ENCODE results near the gene DYNC2LI1. TPM values are rescaled to one million over a fixed set of nuclear protein-coding genes. Genes with fewer than 3 reads are reported as not detected.

Gene DYNC2LI1
- total RNA-seq, 1 experiment from 2014 or later: 14.8 TPM

- no peaks in the 10 kb centered on the region for H3K27me3 ChIP-seq
- H3K4me1 ChIP-seq: peaks cover 10% of the 10 kb centered on the region
- no peak for DNase-seq
- H3K36me3 ChIP-seq: no peaks in the 10 kb centered on the region
- no peak overlapping the region for H3K4me3 ChIP-seq
- H3K27ac ChIP-seq: no peak overlapping the region
- no peaks in the 10 kb centered on the region for H3K9me3 ChIP-seq (replicated peaks)
Measured at GRCh38 chr2:43839776-43840564, 66.1 kb downstream of the DYNC2LI1 start.

- no peaks in the 10 kb centered on the region for H3K9me3 ChIP-seq (replicated peaks)
- H3K27me3 ChIP-seq: no peaks in the 10 kb centered on the region
- H3K36me3 ChIP-seq: no peaks in the 10 kb centered on the region
- no peak overlapping the region for H3K4me3 ChIP-seq
- no peak overlapping the region for H3K27ac ChIP-seq
- no peak for DNase-seq
- H3K4me1 ChIP-seq: peaks cover 10% of the 10 kb centered on the region
Measured at GRCh38 chr2:43840965-43841364, 67.1 kb downstream of the DYNC2LI1 start.

GRCh38 chr2:43841949-43842865, 68.4 kb downstream of the DYNC2LI1 start:
- no peaks in the 10 kb centered on the region for H3K9me3 ChIP-seq (replicated peaks)
- DNase-seq: no peak

GRCh38 chr2:43842866-43843226, 69.0 kb downstream of the DYNC2LI1 start:
- no peaks in the 10 kb centered on the region for H3K27me3 ChIP-seq

More at GRCh38 chr2:43841949-43842865, 68.4 kb downstream of the DYNC2LI1 start:
- Histone ChIP-seq H3K27me3 (no peaks in the 10 kb centered on the region), H3K27ac (no peak overlapping the region), H3K36me3 (no peaks in the 10 kb centered on the region), H3K4me3 (no peak overlapping the region), H3K4me1 (peaks cover 10% of the 10 kb centered on the region)

GRCh38 chr2:43845181-43845580, 71.3 kb downstream of the DYNC2LI1 start:
- Histone ChIP-seq H3K36me3 (no peaks in the 10 kb centered on the region), H3K9me3 (replicated peaks) (no peaks in the 10 kb centered on the region), H3K4me3 (no peak overlapping the region), H3K27ac (no peak overlapping the region), H3K27me3 (no peaks in the 10 kb centered on the region), H3K4me1 (peaks cover 12% of the 10 kb centered on the region)
- no peak for DNase-seq

More at GRCh38 chr2:43842866-43843226, 69.0 kb downstream of the DYNC2LI1 start:
- no peaks in the 10 kb centered on the region for H3K9me3 ChIP-seq (replicated peaks)
- DNase-seq: no peak
- no peak overlapping the region for H3K27ac ChIP-seq
- H3K4me3 ChIP-seq: no peak overlapping the region
- no peaks in the 10 kb centered on the region for H3K36me3 ChIP-seq
- H3K4me1 ChIP-seq: peaks cover 10% of the 10 kb centered on the region

GRCh38 chr2:43846140-43846793, 72.4 kb downstream of the DYNC2LI1 start:
- H3K27ac ChIP-seq: no peak overlapping the region
- H3K4me3 ChIP-seq: no peak overlapping the region
- no peaks in the 10 kb centered on the region for H3K9me3 ChIP-seq (replicated peaks)
- H3K36me3 ChIP-seq: no peaks in the 10 kb centered on the region
- peaks cover 12% of the 10 kb centered on the region for H3K4me1 ChIP-seq
- H3K27me3 ChIP-seq: no peaks in the 10 kb centered on the region
- no peak for DNase-seq

- Histone ChIP-seq H3K36me3 (no peaks in the 10 kb centered on the region), H3K27ac (no peak overlapping the region), H3K4me3 (no peak overlapping the region), H3K27me3 (no peaks in the 10 kb centered on the region), H3K9me3 (replicated peaks) (no peaks in the 10 kb centered on the region), H3K4me1 (peaks cover 12% of the 10 kb centered on the region)
- DNase-seq: no peak
Measured at GRCh38 chr2:43848214-43848613, 74.4 kb downstream of the DYNC2LI1 start.

GRCh38 chr2:43851011-43851980, 77.5 kb downstream of the DYNC2LI1 start:
- no peak for DNase-seq
- no peak overlapping the region for H3K4me3 ChIP-seq
- H3K36me3 ChIP-seq: no peaks in the 10 kb centered on the region
- peaks cover 2% of the 10 kb centered on the region; the same call in 1 of the 2 replicates for H3K4me1 ChIP-seq
- no peaks in the 10 kb centered on the region for H3K27me3 ChIP-seq
- no peak overlapping the region for H3K27ac ChIP-seq
- H3K9me3 ChIP-seq (replicated peaks): 0 out of 2 replicates have a peak, but pooled peaks cover under 1% of the 10 kb centered on the region

GRCh38 chr2:43852196-43852730, 78.4 kb downstream of the DYNC2LI1 start:
- no peaks in the 10 kb centered on the region for H3K36me3 ChIP-seq
- no peak overlapping the region for H3K4me3 ChIP-seq
- H3K27me3 ChIP-seq: no peaks in the 10 kb centered on the region
- H3K9me3 ChIP-seq (replicated peaks): 0 out of 2 replicates have a peak, but pooled peaks cover 3% of the 10 kb centered on the region
- peaks cover 2% of the 10 kb centered on the region; the same call in 1 of the 2 replicates for H3K4me1 ChIP-seq
- H3K27ac ChIP-seq: no peak overlapping the region
- no peak for DNase-seq

- no peaks in the 10 kb centered on the region; the same call in 1 of the 2 replicates for H3K4me1 ChIP-seq
- H3K4me3 ChIP-seq: no peak overlapping the region
- no peak overlapping the region for H3K27ac ChIP-seq
- H3K27me3 ChIP-seq: no peaks in the 10 kb centered on the region
- 0 out of 2 replicates have a peak, but pooled peaks cover 3% of the 10 kb centered on the region for H3K9me3 ChIP-seq (replicated peaks)
- H3K36me3 ChIP-seq: no peaks in the 10 kb centered on the region
- no peak for DNase-seq
Measured at GRCh38 chr2:43853141-43854081, 79.6 kb downstream of the DYNC2LI1 start.

GRCh38 chr2:43854671-43855070, 80.8 kb downstream of the DYNC2LI1 start:
- Histone ChIP-seq H3K9me3 (replicated peaks) (0 out of 2 replicates have a peak, but pooled peaks cover 3% of the 10 kb centered on the region), H3K4me3 (no peak overlapping the region), H3K36me3 (no peaks in the 10 kb centered on the region), H3K4me1 (no peaks in the 10 kb centered on the region), H3K27me3 (no peaks in the 10 kb centered on the region), H3K27ac (no peak overlapping the region)
- DNase-seq: no peak

GRCh38 chr2:43855292-43855691, 81.5 kb downstream of the DYNC2LI1 start:
- H3K9me3 ChIP-seq (replicated peaks): 0 out of 2 replicates have a peak, but pooled peaks cover 3% of the 10 kb centered on the region
- H3K27ac ChIP-seq: no peak overlapping the region
- no peaks in the 10 kb centered on the region for H3K4me1 ChIP-seq
- H3K27me3 ChIP-seq: no peaks in the 10 kb centered on the region
- H3K4me3 ChIP-seq: no peak overlapping the region
- H3K36me3 ChIP-seq: no peaks in the 10 kb centered on the region
- DNase-seq: no peak
